ENCODE results near the gene TMEM161B. TPM values are rescaled to one million over a fixed set of nuclear protein-coding genes. Genes with fewer than 3 reads are reported as not detected.

Gene TMEM161B
- total and polyA plus RNA-seq, 2 donors from 2014 or later = 8.9 to 21.1 TPM

DNA sequence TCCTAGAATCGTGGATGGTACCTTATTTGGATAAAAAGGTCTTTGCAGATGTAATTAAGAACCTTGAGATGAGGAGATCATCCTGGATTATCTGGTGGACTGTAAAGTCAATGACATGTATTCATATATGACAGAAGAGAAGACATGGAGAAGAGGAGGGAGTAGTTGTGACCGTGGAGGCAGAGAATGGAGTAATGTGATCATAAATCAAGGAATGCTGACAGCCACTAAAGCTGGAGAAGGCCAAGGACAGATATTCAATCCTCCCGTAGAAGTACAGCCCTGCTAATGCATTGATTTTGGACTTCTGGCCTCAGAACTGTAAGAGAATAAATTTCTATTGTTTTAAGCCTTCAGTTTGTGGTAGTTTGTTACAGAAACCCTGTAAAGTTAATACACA, 18.7 kb upstream of the TMEM161B start:
- Histone ChIP-seq H3K27ac (ENCODE audit: low read depth in 2 of 2, low read length in 2 of 2) (no peak overlapping the region), H3K27me3 (ENCODE audit: control insufficient read depth, insufficient read depth, low read length) (no peaks in the 10 kb centered on the region), H3K4me3 (ENCODE audit: low read length in 3 of 3) (no peak overlapping the region), H3K9me3 (ENCODE audit: control insufficient read depth in 2 of 3, insufficient read depth in 1 of 3, low read length in 3 of 3) (no peaks in the 10 kb centered on the region), H3K9ac (ENCODE audit: low read length in 3 of 3) (no peak overlapping the region), H3K36me3 (ENCODE audit: control insufficient read depth in 2 of 3, insufficient read depth in 3 of 3, low read length in 3 of 3) (no peaks in the 10 kb centered on the region), H3K4me1 (ENCODE audit: control insufficient read depth in 2 of 3, insufficient read depth in 2 of 3, low read depth in 1 of 3, low read length in 3 of 3) (no peaks in the 10 kb centered on the region)
- TF ChIP-seq, protein P1, sequence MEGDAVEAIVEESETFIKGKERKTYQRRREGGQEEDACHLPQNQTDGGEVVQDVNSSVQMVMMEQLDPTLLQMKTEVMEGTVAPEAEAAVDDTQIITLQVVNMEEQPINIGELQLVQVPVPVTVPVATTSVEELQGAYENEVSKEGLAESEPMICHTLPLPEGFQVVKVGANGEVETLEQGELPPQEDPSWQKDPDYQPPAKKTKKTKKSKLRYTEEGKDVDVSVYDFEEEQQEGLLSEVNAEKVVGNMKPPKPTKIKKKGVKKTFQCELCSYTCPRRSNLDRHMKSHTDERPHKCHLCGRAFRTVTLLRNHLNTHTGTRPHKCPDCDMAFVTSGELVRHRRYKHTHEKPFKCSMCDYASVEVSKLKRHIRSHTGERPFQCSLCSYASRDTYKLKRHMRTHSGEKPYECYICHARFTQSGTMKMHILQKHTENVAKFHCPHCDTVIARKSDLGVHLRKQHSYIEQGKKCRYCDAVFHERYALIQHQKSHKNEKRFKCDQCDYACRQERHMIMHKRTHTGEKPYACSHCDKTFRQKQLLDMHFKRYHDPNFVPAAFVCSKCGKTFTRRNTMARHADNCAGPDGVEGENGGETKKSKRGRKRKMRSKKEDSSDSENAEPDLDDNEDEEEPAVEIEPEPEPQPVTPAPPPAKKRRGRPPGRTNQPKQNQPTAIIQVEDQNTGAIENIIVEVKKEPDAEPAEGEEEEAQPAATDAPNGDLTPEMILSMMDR (IDR thresholded peaks at IDR 0.05; ENCODE audit: borderline replicate concordance, extremely low read depth, insufficient read depth) = no peak
- FAIRE-seq (no peak), DNase-seq (no peak)
- intact Hi-C loops (cut with DNase I) = no loop called here

DNA sequence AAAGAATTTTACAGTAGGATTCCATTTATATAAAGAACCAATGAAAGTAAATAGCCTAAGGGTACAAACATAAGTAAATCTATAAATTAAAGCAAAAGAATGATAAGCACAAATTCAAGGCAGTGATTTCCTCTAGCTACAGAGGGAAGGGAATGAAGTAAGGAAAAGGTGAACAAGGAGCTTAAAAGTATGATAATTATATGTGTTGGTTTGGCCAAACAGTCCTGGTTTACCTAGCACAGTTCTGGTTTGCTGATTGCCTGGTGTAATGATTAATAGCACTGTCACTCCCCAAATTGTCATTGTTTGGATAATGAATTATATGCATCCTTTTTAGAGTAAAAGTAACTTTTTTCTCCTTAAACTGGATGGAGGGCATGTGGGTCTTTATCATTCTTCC, 15.0 kb upstream of the TMEM161B start:
- H3K27ac ChIP-seq (ENCODE audit: low read depth in 2 of 2, low read length in 2 of 2) = no peak overlapping the region
- no peak for FAIRE-seq

DNA sequence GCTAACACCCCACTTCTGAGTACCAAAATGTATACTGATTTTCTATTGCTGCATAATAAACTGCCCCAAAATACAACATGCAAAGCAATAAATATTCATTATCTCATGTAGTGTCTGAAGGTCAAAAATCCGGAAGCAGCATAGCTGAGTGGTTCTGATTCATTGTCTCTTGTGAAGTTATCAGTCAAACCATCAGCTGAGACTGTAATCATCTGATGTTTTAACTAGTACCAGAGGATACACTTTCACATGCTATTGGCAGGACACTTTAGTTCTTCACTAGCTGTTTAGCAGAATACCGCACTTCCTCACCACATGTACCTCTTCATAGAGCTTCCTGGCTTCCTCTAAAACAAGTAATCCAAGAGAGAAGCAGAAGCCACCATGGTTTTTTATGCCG, 12.7 kb upstream of the TMEM161B start:
- Histone ChIP-seq H3K4me3 (ENCODE audit: low read length in 3 of 3) (no peak overlapping the region), H3K9me3 (ENCODE audit: control insufficient read depth in 2 of 3, insufficient read depth in 1 of 3, low read length in 3 of 3) (no peaks in the 10 kb centered on the region), H3K27me3 (ENCODE audit: control insufficient read depth, insufficient read depth, low read length) (no peaks in the 10 kb centered on the region), H3K4me1 (ENCODE audit: control insufficient read depth in 2 of 3, insufficient read depth in 2 of 3, low read depth in 1 of 3, low read length in 3 of 3) (no peaks in the 10 kb centered on the region), H3K27ac (ENCODE audit: low read depth in 2 of 2, low read length in 2 of 2) (no peak overlapping the region), H3K36me3 (ENCODE audit: control insufficient read depth in 2 of 3, insufficient read depth in 3 of 3, low read length in 3 of 3) (no peaks in the 10 kb centered on the region), H3K9ac (ENCODE audit: low read length in 3 of 3) (no peak overlapping the region)
- intact Hi-C loops (cut with DNase I) = no loop called here
- DNase-seq (no peak), FAIRE-seq (no peak)
- TF ChIP-seq, protein P1 (IDR thresholded peaks at IDR 0.05; ENCODE audit: borderline replicate concordance, extremely low read depth, insufficient read depth) = no peak

More for the DNA sequence above, 15.0 kb upstream of the TMEM161B start:
- intact Hi-C loops (cut with DNase I) = no loop called here
- no peak for DNase-seq
- H3K9me3 ChIP-seq (ENCODE audit: control insufficient read depth in 2 of 3, insufficient read depth in 1 of 3, low read length in 3 of 3) = no peaks in the 10 kb centered on the region
- H3K4me1 ChIP-seq (ENCODE audit: control insufficient read depth in 2 of 3, insufficient read depth in 2 of 3, low read depth in 1 of 3, low read length in 3 of 3) = no peaks in the 10 kb centered on the region
- TF ChIP-seq, protein P1 (IDR thresholded peaks at IDR 0.05; ENCODE audit: borderline replicate concordance, extremely low read depth, insufficient read depth) = no peak
- no peaks in the 10 kb centered on the region for H3K36me3 ChIP-seq (ENCODE audit: control insufficient read depth in 2 of 3, insufficient read depth in 3 of 3, low read length in 3 of 3)
- no peak overlapping the region for H3K4me3 ChIP-seq (ENCODE audit: low read length in 3 of 3)
- no peak overlapping the region for H3K9ac ChIP-seq (ENCODE audit: low read length in 3 of 3)
- no peaks in the 10 kb centered on the region for H3K27me3 ChIP-seq (ENCODE audit: control insufficient read depth, insufficient read depth, low read length)

DNA sequence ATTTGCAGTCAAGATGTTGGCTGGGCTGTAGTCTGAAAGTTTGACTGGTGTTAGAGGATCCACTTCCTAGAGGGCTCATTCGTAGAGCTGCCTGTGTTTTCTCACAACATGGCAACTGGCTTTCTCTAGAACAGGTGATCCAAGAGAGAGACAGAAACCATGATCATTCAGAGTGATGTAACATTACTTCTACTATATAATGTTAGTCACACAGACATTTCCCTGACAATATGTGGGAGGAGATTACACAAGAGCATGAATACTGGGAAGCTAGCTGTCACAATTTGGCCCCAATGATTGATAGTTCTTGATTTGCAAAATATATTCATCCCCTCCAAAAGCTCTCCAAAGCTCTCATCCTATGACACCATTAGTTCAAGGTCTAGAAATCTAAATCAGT, 10.9 kb upstream of the TMEM161B start:
- H3K4me3 ChIP-seq (ENCODE audit: low read length in 3 of 3) = no peak overlapping the region
- no peak overlapping the region for H3K9ac ChIP-seq (ENCODE audit: low read length in 3 of 3)
- no peaks in the 10 kb centered on the region for H3K9me3 ChIP-seq (ENCODE audit: control insufficient read depth in 2 of 3, insufficient read depth in 1 of 3, low read length in 3 of 3)
- no peaks in the 10 kb centered on the region for H3K4me1 ChIP-seq (ENCODE audit: control insufficient read depth in 2 of 3, insufficient read depth in 2 of 3, low read depth in 1 of 3, low read length in 3 of 3)
- intact Hi-C loops (cut with DNase I) = no loop called here
- FAIRE-seq (no peak), DNase-seq (no peak)
- H3K27me3 ChIP-seq (ENCODE audit: control insufficient read depth, insufficient read depth, low read length) = no peaks in the 10 kb centered on the region
- TF ChIP-seq, protein P1 (IDR thresholded peaks at IDR 0.05; ENCODE audit: borderline replicate concordance, extremely low read depth, insufficient read depth) = no peak
- H3K36me3 ChIP-seq (ENCODE audit: control insufficient read depth in 2 of 3, insufficient read depth in 3 of 3, low read length in 3 of 3) = no peaks in the 10 kb centered on the region
- no peak overlapping the region for H3K27ac ChIP-seq (ENCODE audit: low read depth in 2 of 2, low read length in 2 of 2)
